Measurements from ENCODE around the gene ZNG1C.
"Not testable (repeated sequence)": the region's sequence is repeated elsewhere in the genome, so short reads cannot be mapped to it uniquely, and the experiment has no call there.

ZNG1C gene

GRCh38 chr9:68241683-68242082 is at the start of gene ZNG1C:
TSS of gene ZNG1C (plus strand) at chr9:68241983. CDS start at chr9:68242032, 49 bp downstream.
- not testable (repeated sequence) for DNase-seq

- not testable (repeated sequence) for DNase-seq
Measured at GRCh38 chr9:68242437-68242836, 654 bp downstream of the ZNG1C start.

GRCh38 chr9:68281041-68281440 is 39.3 kb downstream of the ZNG1C start:
- DNase-seq = not testable (repeated sequence)

GRCh38 chr9:68302567-68302966 is 60.8 kb downstream of the ZNG1C start, which contains the start of gene FOXD4L3:
TSS of gene FOXD4L3 (plus strand) at chr9:68302867. CDS start at chr9:68302952, 85 bp downstream.
- DNase-seq = not testable (repeated sequence)

GRCh38 chr9:68303771-68304170 is 62.0 kb downstream of the ZNG1C start:
- DNase-seq = not testable (repeated sequence)

- not testable (repeated sequence) for DNase-seq
Measured at GRCh38 chr9:68304212-68304611, 62.4 kb downstream of the ZNG1C start.

GRCh38 chr9:68304777-68305176 is 63.0 kb downstream of the ZNG1C start:
- not testable (repeated sequence) for DNase-seq

GRCh38 chr9:68305680-68306285 is 64.0 kb downstream of the ZNG1C start:
- DNase-seq = not testable (repeated sequence)

- DNase-seq = not testable (repeated sequence)
Measured at GRCh38 chr9:68306391-68306964, 64.7 kb downstream of the ZNG1C start.

GRCh38 chr9:68307127-68307526 is 65.3 kb downstream of the ZNG1C start:
- DNase-seq = not testable (repeated sequence)

GRCh38 chr9:68307654-68308053 is 65.9 kb downstream of the ZNG1C start:
- DNase-seq = not testable (repeated sequence)

GRCh38 chr9:68311208-68311607 is 69.4 kb downstream of the ZNG1C start:
- DNase-seq = not testable (repeated sequence)

GRCh38 chr9:68318209-68318608 is 76.4 kb downstream of the ZNG1C start:
- not testable (repeated sequence) for DNase-seq

GRCh38 chr9:68323749-68324148 is 82.0 kb downstream of the ZNG1C start:
- DNase-seq = not testable (repeated sequence)

- not testable (repeated sequence) for DNase-seq
Measured at GRCh38 chr9:68324518-68324917, 82.7 kb downstream of the ZNG1C start.

- not testable (repeated sequence) for DNase-seq
Measured at GRCh38 chr9:68329106-68329505, 87.3 kb downstream of the ZNG1C start.

- not testable (repeated sequence) for DNase-seq
Measured at GRCh38 chr9:68330531-68331173, 88.9 kb downstream of the ZNG1C start.

GRCh38 chr9:68332122-68332521 is 90.3 kb downstream of the ZNG1C start:
- not testable (repeated sequence) for DNase-seq

- not testable (repeated sequence) for DNase-seq
Measured at GRCh38 chr9:68335935-68336334, 94.2 kb downstream of the ZNG1C start.

GRCh38 chr9:68336639-68337339 is 95.0 kb downstream of the ZNG1C start:
- DNase-seq = not testable (repeated sequence)

- not testable (repeated sequence) for DNase-seq
Measured at GRCh38 chr9:68338000-68338399, 96.2 kb downstream of the ZNG1C start.

GRCh38 chr9:68342265-68343025 is 100.7 kb downstream of the ZNG1C start:
- not testable (repeated sequence) for DNase-seq
